CD14-positive monocyte (primary cell): ENCODE results near the gene SUSD2. TPM values are rescaled to one million over a fixed set of nuclear protein-coding genes. Genes with fewer than 3 reads are reported as not detected.

ENCODE experiments used
- DNase-seq, 3 donors: peaks; one replicate each; pipeline ENCODE4 v3.0.0-alpha.2; 2011 to 2022
- H2AFZ ChIP-seq: 2 replicates; pipeline ENCODE4 v1.6.0; 2012; ENCODE audit warnings: mild to moderate bottlenecking, low read depth, low read length, inconsistent platforms; ENCODE audit not compliant: insufficient read depth, poor library complexity, severe bottlenecking
- H3K27ac ChIP-seq, 2 donors: 1 replicate in 1 of 2; 2 replicates in 1 of 2; pipeline ENCODE4 v1.5.1; 2012 to 2013; ENCODE audit warnings: low read length in 2 of 2, control low read depth in 1 of 2, inconsistent platforms in 1 of 2, low read depth in 1 of 2, mild to moderate bottlenecking in 1 of 2
- H3K27me3 ChIP-seq, 2 donors: one replicate each; pipeline versions ENCODE4 v1.6.0 to v1.6.1; 2011 to 2013; ENCODE audit warnings: low read length in 2 of 2; ENCODE audit not compliant: control insufficient read depth in 2 of 2, insufficient read depth in 2 of 2
- H3K36me3 ChIP-seq, 2 donors: replicated peaks in 1 of 2; 1 replicate in 1 of 2; 2 replicates in 1 of 2; pipeline versions ENCODE4 v1.5.1 to v1.6.1; 2012 to 2013; ENCODE audit warnings: low read length in 2 of 2, control low read depth in 1 of 2, inconsistent platforms in 1 of 2, mild to moderate bottlenecking in 1 of 2; ENCODE audit not compliant: insufficient read depth in 2 of 2, control insufficient read depth in 1 of 2
- H3K4me1 ChIP-seq, 2 donors: 1 replicate in 1 of 2; 2 replicates in 1 of 2; pipeline versions ENCODE4 v1.5.1 to v1.6.1; 2012 to 2013; ENCODE audit warnings: low read length in 2 of 2, control low read depth in 1 of 2, inconsistent platforms in 1 of 2, mild to moderate bottlenecking in 1 of 2, moderate library complexity in 1 of 2; ENCODE audit not compliant: insufficient read depth in 2 of 2, control insufficient read depth in 1 of 2
- H3K4me2 ChIP-seq: replicated peaks from 2 replicates; pipeline ENCODE3; 2012; ENCODE audit warnings: low read length, moderate library complexity, mild to moderate bottlenecking; ENCODE audit not compliant: poor library complexity, severe bottlenecking; ENCODE audit errors: extremely low read depth
- H3K4me3 ChIP-seq, 3 experiments: fragments of 200-600 bp in 1 of 3; sonication (generic) in 1 of 3; replicated peaks in 1 of 3; 1 replicate in 2 of 3; 2 replicates in 1 of 3; pipeline ENCODE4 v1.5.1; 2011 to 2013; ENCODE audit warnings: low read length in 3 of 3, mild to moderate bottlenecking in 3 of 3, control low read depth in 2 of 3, low read depth in 2 of 3, inconsistent platforms in 1 of 3, moderate library complexity in 1 of 3
- H3K79me2 ChIP-seq: 2 replicates; pipeline ENCODE4 v1.6.0; 2012; ENCODE audit warnings: mild to moderate bottlenecking, control low read depth, inconsistent platforms, low read length, moderate library complexity; ENCODE audit not compliant: insufficient read depth
- H3K9ac ChIP-seq: 2 replicates; pipeline ENCODE4 v1.6.0; 2017; ENCODE audit warnings: low read length, mild to moderate bottlenecking; ENCODE audit not compliant: insufficient read depth, poor library complexity, severe bottlenecking
- H3K9me3 ChIP-seq, 2 donors: replicated peaks in 1 of 2; 1 replicate in 1 of 2; 2 replicates in 1 of 2; pipeline versions ENCODE4 v1.5.1 to v1.6.1; 2012 to 2013; ENCODE audit warnings: low read length in 2 of 2, control low read depth in 1 of 2; ENCODE audit not compliant: control insufficient read depth in 1 of 2, insufficient read depth in 1 of 2
- H4K20me1 ChIP-seq: 2 replicates; pipeline ENCODE4 v1.6.0; 2012; ENCODE audit warnings: mild to moderate bottlenecking, low read length, control low read depth, moderate library complexity; ENCODE audit not compliant: insufficient read depth
- H3K27ac Mint-ChIP-seq, 7 donors: one replicate each; pipeline ENCODE4 v1.8.0; 2020; ENCODE audit warnings: mild to moderate bottlenecking in 7 of 7, mixed read lengths in 7 of 7, moderate library complexity in 6 of 7, inconsistent platforms in 2 of 7
- H3K27me3 Mint-ChIP-seq, 3 donors: one replicate each; pipeline ENCODE4 v1.8.0; 2021 to 2022; ENCODE audit warnings: low read depth in 3 of 3, mild to moderate bottlenecking in 3 of 3, mixed read lengths in 3 of 3, moderate library complexity in 3 of 3, inconsistent platforms in 1 of 3
- H3K36me3 Mint-ChIP-seq, 2 donors: one replicate each; pipeline ENCODE4 v1.8.0; 2020; ENCODE audit warnings: mixed read lengths in 2 of 2, inconsistent platforms in 1 of 2, mild to moderate bottlenecking in 1 of 2
- H3K4me1 Mint-ChIP-seq: one replicate; pipeline ENCODE4 v1.8.0; 2020; ENCODE audit warnings: mild to moderate bottlenecking, mixed read lengths
- H3K4me3 Mint-ChIP-seq, 2 donors: one replicate each; pipeline ENCODE4 v1.8.0; 2020; ENCODE audit warnings: mild to moderate bottlenecking in 2 of 2, mixed read lengths in 2 of 2, moderate library complexity in 1 of 2
- H3K9me3 Mint-ChIP-seq, 7 donors: one replicate each; pipeline ENCODE4 v1.8.0; 2020 to 2022; ENCODE audit warnings: mixed read lengths in 7 of 7, mild to moderate bottlenecking in 6 of 7, moderate library complexity in 6 of 7, inconsistent platforms in 2 of 7
- CTCF ChIP-seq: fragments of 200-600 bp; IDR thresholded peaks from one replicate; pipeline ENCODE4 v1.8.0; 2022; ENCODE audit warnings: antibody characterized with exemption, mild to moderate bottlenecking
- WGBS: methylation state at CpG from one replicate; pipeline ENCODE4 v1.1.5; 2013; ENCODE audit warnings: missing lambda C conversion rate; ENCODE audit not compliant: insufficient coverage; 5-methylcytosine and 5-hydroxymethylcytosine counted together
- intact Hi-C, 2 donors: fragments of 100-400 bp; cut with micrococcal nuclease; formaldehyde crosslinking; loops; one replicate each; pipeline versions ENCODE4 v1.15.0 to v1.15.1; 2023
- polyA plus RNA-seq, 3 donors: library from polyadenylated mRNA; depleted of rRNA in 1 of 3; unstranded in 2 of 3; stranded (reverse) in 1 of 3; fragments of 300-500 nt in 2 of 3; fragments of >200 nt in 1 of 3; fragmentation: Illumina TruSeq in 2 of 3; gene quantifications; 1 replicate in 2 of 3; 2 replicates in 1 of 3; pipeline ENCODE4 v1.2.3, GENCODE V29; 2012 to 2021

SUSD2 gene
- polyA plus RNA-seq, 3 donors, result 0.56 TPM; not detected in 2

- peaks cover 78% of the 10 kb centered on the region for H4K20me1 ChIP-seq
- Mint-ChIP-seq H3K4me1 (peaks cover 40% of the 10 kb centered on the region), H3K9me3 (peaks cover 0 to 3% (median 0%) of the 10 kb centered on the region in 7 donors), H3K4me3 (no peak overlapping the region), H3K27me3 (peaks cover 0 to 1% (median 1%) of the 10 kb centered on the region in 3 donors), H3K36me3 (peaks cover 14 to 35% of the 10 kb centered on the region in 2 donors), H3K27ac (peak overlapping the region in 1 of 7 donors; percentile 57)
- H3K36me3 ChIP-seq, result peaks cover 22 to 51% of the 10 kb centered on the region in 2 donors
- H3K9me3 ChIP-seq, result no peaks in the 10 kb centered on the region
- TF ChIP-seq CTCF, result no peak
- H3K79me2 ChIP-seq, result peaks cover 30% of the 10 kb centered on the region
- no peak overlapping the region for H3K27ac ChIP-seq
- H3K4me1 ChIP-seq, result peaks cover 36 to 38% of the 10 kb centered on the region in 2 donors
- H2AFZ ChIP-seq, result no peak overlapping the region
- no peaks in the 10 kb centered on the region for H3K27me3 ChIP-seq
- no peak overlapping the region for H3K9ac ChIP-seq
- intact Hi-C loops, result loop anchor here in 1 of 2 donors (5.0 kb wide), 2 partner anchors 37 to 52 kb away; no protein-coding TSS in a partner anchor
- 25% methylated on average over 1 of the region's 2 CpGs for WGBS
- no peak overlapping the region for H3K4me3 ChIP-seq
- H3K4me2 ChIP-seq, result no peak overlapping the region
- no peak for DNase-seq
Measured at GRCh38 chr22:24159650-24160049, 21.6 kb upstream of the SUSD2 start.

GRCh38 chr22:24160546-24160945 lies 20.7 kb upstream of the SUSD2 start:
- Histone ChIP-seq H3K27me3 (no peaks in the 10 kb centered on the region), H3K4me1 (peaks cover 29 to 31% of the 10 kb centered on the region in 2 donors), H3K4me2 (no peak overlapping the region), H3K79me2 (peaks cover 30% of the 10 kb centered on the region), H3K9ac (peak overlapping the region; percentile 15), H2AFZ (no peak overlapping the region), H4K20me1 (peaks cover 82% of the 10 kb centered on the region), H3K9me3 (no peaks in the 10 kb centered on the region), H3K36me3 (peaks cover 30 to 60% of the 10 kb centered on the region in 2 donors), H3K27ac (no peak overlapping the region), H3K4me3 (no peak overlapping the region)
- peaks cover 0 to 2% (median 0%) of the 10 kb centered on the region in 7 donors for H3K9me3 Mint-ChIP-seq
- no peak overlapping the region for H3K4me3 Mint-ChIP-seq
- DNase-seq, result no peak
- WGBS, result 86% methylated on average over 4 of the region's 6 CpGs
- peak overlapping the region in 1 of 7 donors; percentile 26 for H3K27ac Mint-ChIP-seq
- H3K4me1 Mint-ChIP-seq, result peaks cover 31% of the 10 kb centered on the region
- peaks cover 23 to 44% of the 10 kb centered on the region in 2 donors for H3K36me3 Mint-ChIP-seq
- H3K27me3 Mint-ChIP-seq, result peaks cover 0 to 1% (median 0%) of the 10 kb centered on the region in 3 donors
- intact Hi-C loops, result no loop called here
- no peak for TF ChIP-seq CTCF
